Keratinocyte (primary cell): ENCODE data around the gene SIGLEC14.

Source experiments
- EZH2 ChIP-seq: IDR thresholded peaks from one replicate; pipeline ENCODE4 v1.6.1; 2012; ENCODE audit warnings: inconsistent platforms, mild to moderate bottlenecking, low read length, moderate library complexity
- TF ChIP-seq, protein P1 (sequence below), 3 experiments: IDR thresholded peaks in 1 of 3; conservative IDR thresholded peaks in 1 of 3; optimal IDR thresholded peaks in 1 of 3; 2 replicates in 2 of 3; 3 replicates in 1 of 3; pipeline versions ENCODE3 to v1.5.1; 2011; ENCODE audit warnings: low read length in 3 of 3, mild to moderate bottlenecking in 3 of 3, moderate library complexity in 2 of 3, control low read depth in 1 of 3, inconsistent platforms in 1 of 3; ENCODE audit not compliant: insufficient read depth in 2 of 3; ENCODE audit errors: extremely low read depth in 1 of 3

DNA sequence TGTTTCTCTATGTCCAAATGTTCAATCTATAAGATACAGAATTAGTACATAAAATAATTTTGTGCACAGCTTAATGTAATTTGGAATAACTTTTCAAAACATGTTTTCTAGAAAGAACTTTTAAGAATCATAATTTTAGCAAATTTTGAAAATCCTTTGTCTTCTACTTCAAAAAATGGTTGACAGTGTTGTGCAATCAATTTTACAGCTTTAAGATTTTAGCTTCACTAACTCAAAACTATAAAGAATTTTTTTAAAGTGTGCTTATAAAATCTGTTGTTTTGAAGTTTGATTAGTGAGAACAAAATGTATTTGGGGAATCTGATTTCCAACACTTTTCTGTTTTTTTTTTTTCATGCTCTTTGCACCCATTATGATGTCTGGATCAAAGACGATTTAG is 33.8 kb upstream of the SIGLEC14 start:
- TF ChIP-seq, protein P1, sequence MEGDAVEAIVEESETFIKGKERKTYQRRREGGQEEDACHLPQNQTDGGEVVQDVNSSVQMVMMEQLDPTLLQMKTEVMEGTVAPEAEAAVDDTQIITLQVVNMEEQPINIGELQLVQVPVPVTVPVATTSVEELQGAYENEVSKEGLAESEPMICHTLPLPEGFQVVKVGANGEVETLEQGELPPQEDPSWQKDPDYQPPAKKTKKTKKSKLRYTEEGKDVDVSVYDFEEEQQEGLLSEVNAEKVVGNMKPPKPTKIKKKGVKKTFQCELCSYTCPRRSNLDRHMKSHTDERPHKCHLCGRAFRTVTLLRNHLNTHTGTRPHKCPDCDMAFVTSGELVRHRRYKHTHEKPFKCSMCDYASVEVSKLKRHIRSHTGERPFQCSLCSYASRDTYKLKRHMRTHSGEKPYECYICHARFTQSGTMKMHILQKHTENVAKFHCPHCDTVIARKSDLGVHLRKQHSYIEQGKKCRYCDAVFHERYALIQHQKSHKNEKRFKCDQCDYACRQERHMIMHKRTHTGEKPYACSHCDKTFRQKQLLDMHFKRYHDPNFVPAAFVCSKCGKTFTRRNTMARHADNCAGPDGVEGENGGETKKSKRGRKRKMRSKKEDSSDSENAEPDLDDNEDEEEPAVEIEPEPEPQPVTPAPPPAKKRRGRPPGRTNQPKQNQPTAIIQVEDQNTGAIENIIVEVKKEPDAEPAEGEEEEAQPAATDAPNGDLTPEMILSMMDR (optimal IDR thresholded peaks at IDR 0.05 in 1 of 3, IDR thresholded peaks at IDR 0.05 in 1 of 3, conservative IDR thresholded peaks at IDR 0.05 in 1 of 3; ENCODE audit: extremely low read depth in 1 of 3, insufficient read depth in 2 of 3, low read length in 3 of 3): no peak
- TF ChIP-seq EZH2: no peak
